ENCODE results near the gene FAM149A.

Gene FAM149A

GRCh38 chr4:186104114-186104889 is at the start of gene FAM149A:
Gene FAM149A, plus strand, starts transcription at chr4:186104704.
- peak; percentile 81 for DNase-seq

- DNase-seq, result no peak
Observed at GRCh38 chr4:186058253-186058979, 46.1 kb upstream of the FAM149A start.

GRCh38 chr4:186058980-186059316 is 45.6 kb upstream of the FAM149A start:
- no peak for DNase-seq

GRCh38 chr4:186061921-186062320 is 42.6 kb upstream of the FAM149A start:
- no peak for DNase-seq

- DNase-seq, result peak; percentile 71
Observed at GRCh38 chr4:186067757-186068385, 36.6 kb upstream of the FAM149A start.

- DNase-seq, result no peak
Observed at GRCh38 chr4:186068581-186069348, 35.7 kb upstream of the FAM149A start, which contains the start of gene TLR3. Gene TLR3, plus strand, starts transcription at chr4:186069156. Its CDS starts 7,464 bp downstream, at chr4:186076620.

GRCh38 chr4:186069729-186070128 is 34.8 kb upstream of the FAM149A start:
- DNase-seq, result no peak

GRCh38 chr4:186072516-186072915 is 32.0 kb upstream of the FAM149A start:
- no peak for DNase-seq

GRCh38 chr4:186074189-186074588 is 30.3 kb upstream of the FAM149A start:
- DNase-seq, result no peak

GRCh38 chr4:186078981-186079638 is 25.4 kb upstream of the FAM149A start:
- no peak for DNase-seq

GRCh38 chr4:186079694-186080093 is 24.8 kb upstream of the FAM149A start:
- no peak for DNase-seq

GRCh38 chr4:186081202-186081807 is 23.2 kb upstream of the FAM149A start:
- DNase-seq, result no peak

GRCh38 chr4:186082221-186082620 is 22.3 kb upstream of the FAM149A start:
- no peak for DNase-seq

- DNase-seq, result no peak
Observed at GRCh38 chr4:186088523-186088922, 16.0 kb upstream of the FAM149A start.

- DNase-seq, result no peak
Observed at GRCh38 chr4:186092296-186092695, 12.2 kb upstream of the FAM149A start.

GRCh38 chr4:186095406-186095805 is 9.1 kb upstream of the FAM149A start:
- no peak for DNase-seq

- no peak for DNase-seq
Observed at GRCh38 chr4:186096681-186097165, 7.8 kb upstream of the FAM149A start.

- DNase-seq, result no peak
Observed at GRCh38 chr4:186097386-186097785, 7.1 kb upstream of the FAM149A start.

GRCh38 chr4:186102931-186103330 is 1.6 kb upstream of the FAM149A start:
- no peak for DNase-seq

GRCh38 chr4:186104890-186105646 is 564 bp downstream of the FAM149A start:
- DNase-seq, result no peak
